Adrenal gland (tissue), 12 donors: ENCODE measurements around the gene MAML2. TPM values are rescaled to one million over a fixed set of nuclear protein-coding genes. Genes with fewer than 3 reads are reported as not detected.

Experiments
- DNase-seq, 7 donors: peaks; one replicate each; pipeline ENCODE4 v3.0.0-alpha.2; 2019 to 2020
- H3K27ac ChIP-seq, 5 donors: fragments of 200-600 bp; sonication (generic) in 4 of 5; 1 replicate in 3 of 5; 2 replicates in 2 of 5; pipeline versions ENCODE4 v1.5.1 to v1.8.0; 2016 to 2020; ENCODE audit warnings: mild to moderate bottlenecking in 1 of 5
- H3K27me3 ChIP-seq: fragments of 200-600 bp; 2 replicates; pipeline ENCODE4 v1.8.0; 2021
- H3K36me3 ChIP-seq, 2 donors: fragments of 200-600 bp; replicated peaks in 1 of 2; 1 replicate in 1 of 2; 2 replicates in 1 of 2; pipeline versions ENCODE4 v1.5.1 to v1.8.0; 2018 to 2022
- H3K4me1 ChIP-seq, 2 donors: fragments of 200-600 bp; replicated peaks in 1 of 2; 1 replicate in 1 of 2; 2 replicates in 1 of 2; pipeline versions ENCODE4 v1.5.1 to v1.8.0; 2018 to 2021
- H3K4me3 ChIP-seq, 4 donors: fragments of 200-600 bp; sonication (generic) in 3 of 4; one replicate each; pipeline ENCODE4 v1.5.1; 2016 to 2018
- H3K9me3 ChIP-seq, 3 donors: fragments of 200-600 bp; sonication (generic) in 1 of 3; replicated peaks in 1 of 3; 1 replicate in 2 of 3; 2 replicates in 1 of 3; pipeline versions ENCODE4 v1.5.1 to v1.8.0; 2016 to 2021
- POLR2A ChIP-seq, 2 donors: fragments of 450-650 bp; IDR thresholded peaks; one replicate each; pipeline ENCODE4 v1.6.1; 2017; ENCODE audit warnings: antibody characterized with exemption in 2 of 2, mild to moderate bottlenecking in 2 of 2, moderate library complexity in 1 of 2
- WGBS, 4 donors: extraction: QIAGEN DNeasy Blood & Tissue Kit in 2 of 4; methylation state at CpG; one replicate each; pipeline versions ENCODE4 v1.1.5 to v1.1.7; 2013 to 2017; 5-methylcytosine and 5-hydroxymethylcytosine counted together
- intact Hi-C, 2 donors: fragments of 100-400 bp; cut with DNase I; formaldehyde crosslinking; loops; one replicate each; pipeline versions ENCODE4 v1.14.1 to v1.15.0; 2022 to 2023
- polyA plus RNA-seq, 3 donors: library from polyadenylated mRNA; stranded (reverse); fragments of 200-250 nt in 2 of 3; fragments of 350-450 nt in 1 of 3; fragmentation: Illumina TruSeq in 1 of 3; extraction: RNeasy Lipid Tissue Mini Kit (QIAGEN cat#74804) in 1 of 3; gene quantifications; one replicate each; pipeline ENCODE4 v1.2.3, GENCODE V29; 2013 to 2014
- total RNA-seq, 9 donors: library from RNA; depleted of rRNA in 4 of 9; stranded (reverse); fragments of >200 nt in 4 of 9; fragments of 120-200 nt in 1 of 9; fragmentation: NEBNext Ultra II Directional in 1 of 9; extraction: Animal tissue kit (Norgen Biotek cat#: 25700) in 1 of 9; gene quantifications; one replicate each; pipeline versions ENCODE4 v1.1.0 to v1.2.4, GENCODE V29; 2013 to 2023
- TF ChIP-seq, protein P1 (sequence below), 6 experiments: fragments of 450-650 bp in 4 of 6; fragments of 200-600 bp in 2 of 6; sonication (generic) in 1 of 6; IDR thresholded peaks; 1 replicate in 5 of 6; 2 replicates in 1 of 6; pipeline versions ENCODE4 v1.5.1 to v1.8.0; 2016 to 2021; ENCODE audit warnings: antibody characterized with exemption in 6 of 6, mild to moderate bottlenecking in 2 of 6, moderate library complexity in 1 of 6
- donor health status: healthy with polysubstance abuse.
- donor health status: Bipolar disorder and iron deficiency.
- donor health status: DM: yes; HTN: yes; CAD: no.
- donor health status: DM: no; HTN: no; CAD: no.
- donor health status: DM: no; HTN: no; CAD: no.
- donor health status: DM: yes; HTN: yes; CAD: no.

MAML2 gene
- total and polyA plus RNA-seq, 12 donors = 1.4 to 19.4 (median 7.6) TPM

DNA sequence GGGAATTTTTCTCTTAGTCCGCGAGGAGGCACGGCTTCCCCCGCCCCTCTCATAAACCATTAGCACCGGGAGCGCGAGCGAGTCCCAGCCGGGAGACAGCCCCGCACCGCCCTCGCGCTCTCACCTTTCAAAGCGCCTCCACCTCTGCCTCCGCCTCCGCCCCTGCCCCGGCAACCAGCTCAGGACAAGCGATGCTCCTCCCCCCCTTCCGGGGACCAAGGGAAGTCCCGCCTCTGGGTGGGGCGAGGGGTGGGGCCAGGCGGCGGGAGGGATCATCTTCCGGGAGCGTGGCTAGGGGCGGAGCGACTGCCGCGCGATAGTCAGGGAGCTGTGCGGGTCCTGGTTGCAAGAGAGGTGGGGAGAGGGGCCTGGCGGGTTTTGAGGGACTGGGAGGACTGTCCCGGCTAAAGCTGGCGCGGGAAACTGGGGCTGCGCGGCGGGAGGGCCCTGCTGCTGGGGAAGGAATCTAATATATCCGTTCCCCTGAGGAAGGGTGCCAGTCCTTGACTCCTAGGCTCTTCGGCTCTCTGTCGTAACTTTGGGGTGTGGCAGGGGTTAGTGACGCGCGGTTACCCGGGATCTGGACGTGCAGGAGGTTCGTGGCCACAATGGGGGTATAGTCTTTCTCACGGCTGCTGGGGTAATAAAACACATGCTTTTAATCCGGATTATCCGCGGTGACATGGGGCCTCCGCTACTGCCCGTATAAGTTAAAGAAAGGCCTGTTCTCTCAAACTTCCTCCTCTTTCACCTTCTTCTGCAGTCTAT lies 46.9 kb upstream of the MAML2 start, which contains the start of the genes CCDC82 and JRKL:
Gene CCDC82, minus strand, starts transcription at position 193 of the 768 bp plus-strand sequence. CDS start 5,165 bp downstream, outside the sequence.
Gene JRKL, plus strand, starts transcription at position 294 of the 768 bp plus-strand sequence. CDS start 637 bp downstream, outside the sequence.
- Histone ChIP-seq H3K4me3 (peak within 1 kb of the TSS; percentile 2 to 84 (median 74)), H3K9me3 (no peaks in the 10 kb centered on the region), H3K27me3 (no peaks in the 10 kb centered on the region), H3K27ac (peak within 1 kb of the TSS; percentile 65 to 93 (median 85)), H3K36me3 (no peaks in the 10 kb centered on the region), H3K4me1 (peaks cover 5 to 28% of the 10 kb centered on the region in 2 donors)
- intact Hi-C loops = loop anchor here in 1 of 2 donors (10.0 kb wide), 1 partner anchor 545 kb away; no protein-coding TSS in a partner anchor
- WGBS, 4 donors = 0 to 1% (median 0%) methylated on average over 24 to 53 of the region's 53 CpGs
- peak; percentile 96 to 98 (median 97) for DNase-seq
- TF ChIP-seq, protein P1, sequence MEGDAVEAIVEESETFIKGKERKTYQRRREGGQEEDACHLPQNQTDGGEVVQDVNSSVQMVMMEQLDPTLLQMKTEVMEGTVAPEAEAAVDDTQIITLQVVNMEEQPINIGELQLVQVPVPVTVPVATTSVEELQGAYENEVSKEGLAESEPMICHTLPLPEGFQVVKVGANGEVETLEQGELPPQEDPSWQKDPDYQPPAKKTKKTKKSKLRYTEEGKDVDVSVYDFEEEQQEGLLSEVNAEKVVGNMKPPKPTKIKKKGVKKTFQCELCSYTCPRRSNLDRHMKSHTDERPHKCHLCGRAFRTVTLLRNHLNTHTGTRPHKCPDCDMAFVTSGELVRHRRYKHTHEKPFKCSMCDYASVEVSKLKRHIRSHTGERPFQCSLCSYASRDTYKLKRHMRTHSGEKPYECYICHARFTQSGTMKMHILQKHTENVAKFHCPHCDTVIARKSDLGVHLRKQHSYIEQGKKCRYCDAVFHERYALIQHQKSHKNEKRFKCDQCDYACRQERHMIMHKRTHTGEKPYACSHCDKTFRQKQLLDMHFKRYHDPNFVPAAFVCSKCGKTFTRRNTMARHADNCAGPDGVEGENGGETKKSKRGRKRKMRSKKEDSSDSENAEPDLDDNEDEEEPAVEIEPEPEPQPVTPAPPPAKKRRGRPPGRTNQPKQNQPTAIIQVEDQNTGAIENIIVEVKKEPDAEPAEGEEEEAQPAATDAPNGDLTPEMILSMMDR (IDR thresholded peaks at IDR 0.05) = peak in 2 of 6 experiments; percentile 1 to 6
- TF ChIP-seq POLR2A (IDR thresholded peaks at IDR 0.05) = peak; percentile 65 to 88

DNA sequence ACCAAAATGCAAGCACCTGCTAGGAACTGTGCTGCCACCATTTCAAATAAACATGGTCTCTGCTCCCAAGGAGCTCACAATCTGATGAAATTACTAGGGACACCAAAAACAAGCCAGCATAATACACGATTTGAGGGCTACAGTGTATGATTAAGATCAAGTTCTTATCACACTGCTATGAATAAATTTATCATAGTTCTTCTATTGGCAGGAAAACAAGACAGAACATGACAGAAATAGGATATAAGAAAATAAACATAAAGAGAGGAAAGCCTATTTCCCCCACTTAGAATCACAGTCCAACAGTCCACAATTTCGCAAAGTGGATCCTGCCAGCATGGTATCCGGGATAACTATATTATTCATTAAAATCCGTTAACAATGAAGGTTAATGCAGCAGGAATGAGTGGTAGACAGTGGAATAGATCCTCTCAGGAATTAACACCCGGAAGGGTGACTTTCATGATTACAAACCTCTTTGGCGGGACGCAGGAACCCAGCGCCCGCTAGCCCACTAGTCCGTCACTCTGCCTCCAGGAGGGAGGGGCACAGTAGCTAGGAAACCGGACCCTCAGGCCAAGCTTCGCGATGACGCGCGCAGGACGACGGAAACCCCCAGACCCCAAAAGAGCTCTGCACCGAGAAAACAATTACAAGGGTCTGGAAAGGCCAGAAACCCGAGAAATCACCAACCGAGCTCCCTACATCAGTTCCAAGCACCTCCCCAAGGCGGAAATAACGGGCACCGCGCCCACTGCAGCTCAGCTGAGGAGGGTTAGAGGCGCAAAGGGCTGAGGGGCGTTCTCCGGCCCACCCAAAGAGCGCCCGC lies 46.1 kb upstream of the MAML2 start:
- no peaks in the 10 kb centered on the region for H3K9me3 ChIP-seq

DNA sequence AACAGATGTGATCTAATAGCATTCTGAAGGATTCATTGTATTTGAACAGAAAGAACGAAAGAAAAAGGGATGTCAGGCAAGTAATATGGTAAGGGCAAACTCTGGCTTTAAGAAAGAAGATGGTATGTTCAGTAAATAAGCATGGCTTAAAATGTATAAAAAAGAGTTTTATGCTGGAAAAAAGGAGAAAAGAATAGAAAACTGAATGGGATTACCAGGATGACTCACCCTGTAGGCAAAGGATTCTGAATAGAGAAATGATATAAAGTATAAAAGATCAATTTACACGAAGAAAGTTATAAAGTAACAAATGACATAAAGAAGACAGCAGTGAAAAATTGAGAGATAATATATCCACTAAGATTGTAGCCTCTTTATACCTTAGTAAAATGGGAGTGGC lies 42.2 kb upstream of the MAML2 start:
- intact Hi-C loops = no loop called here
- H3K27ac ChIP-seq = no peak overlapping the region
- peaks cover 5 to 16% of the 10 kb centered on the region in 2 donors for H3K4me1 ChIP-seq
- no peak for DNase-seq
- H3K9me3 ChIP-seq = no peaks in the 10 kb centered on the region
- no peaks in the 10 kb centered on the region for H3K27me3 ChIP-seq
- H3K4me3 ChIP-seq = no peak overlapping the region
- peaks cover 0 to 6% of the 10 kb centered on the region in 2 donors for H3K36me3 ChIP-seq
- 84 to 94% (median 85%) methylated on average over 2 of the region's 2 CpGs for WGBS, 4 donors
- no peak for TF ChIP-seq POLR2A (IDR thresholded peaks at IDR 0.05)
- TF ChIP-seq, protein P1 (IDR thresholded peaks at IDR 0.05) = no peak

More for the DNA sequence above, 46.1 kb upstream of the MAML2 start:
- H3K36me3 ChIP-seq = peaks cover 0 to 1% of the 10 kb centered on the region in 2 donors
- DNase-seq = no peak
- intact Hi-C loops = no loop called here
- peak overlapping the region in 4 of 5 donors; percentile 76 to 93 (median 87) for H3K27ac ChIP-seq
- H3K4me1 ChIP-seq = peaks cover 5 to 28% of the 10 kb centered on the region in 2 donors
- no peaks in the 10 kb centered on the region for H3K27me3 ChIP-seq
- peak overlapping the region; percentile 2 to 84 (median 74) for H3K4me3 ChIP-seq
- TF ChIP-seq POLR2A (IDR thresholded peaks at IDR 0.05) = no peak
- TF ChIP-seq, protein P1 (IDR thresholded peaks at IDR 0.05) = peak in 2 of 6 experiments; percentile 8 to 21
- WGBS, 4 donors = 0% methylated on average over 18 to 30 of the region's 30 CpGs

DNA sequence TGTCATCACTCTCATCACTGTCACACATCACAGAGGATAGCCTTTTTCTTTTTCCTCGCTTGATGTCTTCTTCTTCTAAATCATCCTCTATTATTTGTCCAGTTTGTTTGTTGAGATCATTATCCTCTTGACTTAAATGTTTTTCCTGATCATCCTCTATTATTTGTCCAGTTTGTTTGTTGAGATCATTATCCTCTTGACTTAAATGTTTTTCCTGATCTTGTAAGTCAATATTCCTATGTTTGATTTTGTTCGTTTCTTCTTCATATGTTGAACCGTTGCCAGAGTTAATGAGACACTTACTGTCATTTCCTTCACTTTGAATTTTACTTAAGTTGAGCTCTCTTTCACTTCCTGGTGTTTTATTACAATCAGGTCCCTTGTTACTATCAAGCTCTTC lies 41.2 kb upstream of the MAML2 start:
- Histone ChIP-seq H3K36me3 (peaks cover 0 to 6% of the 10 kb centered on the region in 2 donors), H3K4me1 (peaks cover 5 to 16% of the 10 kb centered on the region in 2 donors), H3K9me3 (no peaks in the 10 kb centered on the region), H3K4me3 (no peak overlapping the region), H3K27ac (no peak overlapping the region), H3K27me3 (no peaks in the 10 kb centered on the region)
- TF ChIP-seq, protein P1 (IDR thresholded peaks at IDR 0.05) = no peak
- no peak for TF ChIP-seq POLR2A (IDR thresholded peaks at IDR 0.05)
- no peak for DNase-seq
- intact Hi-C loops = no loop called here
- 86 to 93% (median 90%) methylated on average over 3 of the region's 3 CpGs for WGBS, 4 donors
